H1 (cell line): Measurements from ENCODE around the gene RITA1. TPM values are rescaled to one million over a fixed set of nuclear protein-coding genes. Genes with fewer than 3 reads are reported as not detected.

Experiments
- ATF3 ChIP-seq: IDR thresholded peaks from 2 replicates; pipeline ENCODE4 v1.6.1; 2011; ENCODE audit warnings: low read depth, mild to moderate bottlenecking, low read length; ENCODE audit not compliant: insufficient read depth
- SP2 ChIP-seq: IDR thresholded peaks from 2 replicates; pipeline ENCODE4 v1.6.1; 2012; ENCODE audit warnings: mild to moderate bottlenecking, low read length, inconsistent platforms
- polyA plus RNA-seq, 7 experiments: library from polyadenylated mRNA; depleted of rRNA in 3 of 7; stranded (reverse) in 5 of 7; unstranded in 2 of 7; fragments of >200 nt in 5 of 7; fragments of 200-250 nt in 2 of 7; gene quantifications; 1 replicate in 5 of 7; 2 replicates in 1 of 7; 4 replicates in 1 of 7; pipeline versions ENCODE4 v1.2.1 to v1.2.3, GENCODE V29; 2011 to 2013; ENCODE audit warnings: missing spikeins in 2 of 7, mixed read lengths in 2 of 7
- total RNA-seq: library from RNA; stranded (reverse); fragmentation: NEBNext Ultra II Directional; extraction: Animal tissue kit (Norgen Biotek cat#: 25700); gene quantifications from 2 replicates; pipeline ENCODE4 v1.2.1, GENCODE V29; 2021

Gene RITA1
- total and polyA plus RNA-seq, 2 of the 8 experiments (the other 6 are each of a cell fraction or from before 2014, with no cell fraction given) = 24.1 to 25.8 TPM

GRCh38 chr12:113151655-113152054 lies 33.9 kb upstream of the RITA1 start (continued):
- TF ChIP-seq ATF3 = no peak
- no peak for TF ChIP-seq SP2
